HepG2 (cell line): Measurements from ENCODE around the gene NAA25. TPM values are rescaled to one million over a fixed set of nuclear protein-coding genes. Genes with fewer than 3 reads are reported as not detected.

Source experiments
- ARID3A ChIP-seq: IDR thresholded peaks from 2 replicates; pipeline ENCODE4 v1.6.1; 2012; ENCODE audit warnings: low read depth, low read length, improper control_type of control experiment
- ELK4 ChIP-seq: sonication (generic); formaldehyde crosslinking; IDR thresholded peaks from 2 replicates; pipeline ENCODE4 v1.9.0; 2021; ENCODE audit warnings: missing genetic modification reagents, borderline replicate concordance
- FOXP1 ChIP-seq, 2 experiments: fragments of 450-650 bp in 1 of 2; IDR thresholded peaks; 2 replicates each; pipeline ENCODE4 v1.6.1; 2017 to 2018; ENCODE audit warnings: antibody characterized with exemption in 1 of 2
- NCOA1 ChIP-seq: sonication (generic); formaldehyde crosslinking; IDR thresholded peaks from 2 replicates; pipeline ENCODE4 v1.9.0; 2021; ENCODE audit warnings: missing genetic modification reagents
- PRMT3 ChIP-seq: sonication (generic); formaldehyde crosslinking; IDR thresholded peaks from 2 replicates; pipeline ENCODE4 v1.8.1; 2022; ENCODE audit warnings: low read depth, mild to moderate bottlenecking, moderate library complexity, missing genetic modification reagents, borderline replicate concordance
- SETDB1 ChIP-seq: sonication (generic); formaldehyde crosslinking; IDR thresholded peaks from 2 replicates; pipeline ENCODE4 v1.5.1; 2020; ENCODE audit warnings: missing genetic modification reagents, mild to moderate bottlenecking, borderline replicate concordance
- SRY ChIP-seq: sonication (generic); formaldehyde crosslinking; IDR thresholded peaks from 2 replicates; pipeline ENCODE4 v1.8.0; 2022; ENCODE audit warnings: mild to moderate bottlenecking, missing genetic modification reagents
- TP53 ChIP-seq: sonication (generic); formaldehyde crosslinking; conservative IDR thresholded peaks from 2 replicates; pipeline ENCODE4 v1.4.0; 2020; ENCODE audit warnings: missing genetic modification reagents
- ZBTB2 ChIP-seq: sonication (generic); formaldehyde crosslinking; IDR thresholded peaks from 2 replicates; pipeline ENCODE4 v1.8.0; 2022; ENCODE audit warnings: low read depth, missing genetic modification reagents
- ZFP1 ChIP-seq: IDR thresholded peaks from 2 replicates; pipeline ENCODE4 v1.6.1; 2016
- ZNF256 ChIP-seq: sonication (generic); formaldehyde crosslinking; conservative IDR thresholded peaks from 2 replicates; pipeline ENCODE4 v1.4.0; 2020; ENCODE audit warnings: missing genetic modification reagents
- ZNF280B ChIP-seq: sonication (generic); formaldehyde crosslinking; IDR thresholded peaks from 2 replicates; pipeline ENCODE4 v1.5.0; 2020; ENCODE audit warnings: missing genetic modification reagents, mild to moderate bottlenecking, borderline replicate concordance
- ZNF280D ChIP-seq: sonication (generic); formaldehyde crosslinking; IDR thresholded peaks from 2 replicates; pipeline ENCODE4 v1.5.1; 2020; ENCODE audit warnings: mild to moderate bottlenecking, missing genetic modification reagents
- ZNF33B ChIP-seq: sonication (generic); formaldehyde crosslinking; IDR thresholded peaks from 2 replicates; pipeline ENCODE4 v1.5.1; 2020; ENCODE audit warnings: mild to moderate bottlenecking, missing genetic modification reagents
- ZNF451 ChIP-seq: sonication (generic); formaldehyde crosslinking; IDR thresholded peaks from 2 replicates; pipeline ENCODE4 v1.5.0; 2020; ENCODE audit warnings: mild to moderate bottlenecking, missing genetic modification reagents
- ZNF460 ChIP-seq: sonication (generic); formaldehyde crosslinking; IDR thresholded peaks from 2 replicates; pipeline ENCODE4 v1.5.1; 2020; ENCODE audit warnings: missing genetic modification reagents, mild to moderate bottlenecking, borderline replicate concordance
- ZNF629 ChIP-seq: sonication (generic); formaldehyde crosslinking; conservative IDR thresholded peaks from 2 replicates; pipeline ENCODE4 v1.5.0; 2020; ENCODE audit warnings: missing genetic modification reagents
- ZNF713 ChIP-seq: sonication (generic); formaldehyde crosslinking; IDR thresholded peaks from 2 replicates; pipeline ENCODE4 v1.4.0; 2020; ENCODE audit warnings: mild to moderate bottlenecking, missing genetic modification reagents
- polyA plus RNA-seq, 8 experiments: library from polyadenylated mRNA; depleted of rRNA in 3 of 8; stranded (reverse) in 7 of 8; unstranded in 1 of 8; fragments of >200 nt; fragmentation: Illumina TruSeq in 4 of 8; extraction: Trizol in 4 of 8; gene quantifications; 2 replicates each; pipeline versions ENCODE4 v1.2.1 to v1.2.3, GENCODE V29; 2011 to 2016; ENCODE audit warnings: low read depth in 4 of 8, missing spikeins in 1 of 8, mixed read lengths in 1 of 8; ENCODE audit not compliant: insufficient read depth in 1 of 8
- total RNA-seq, 5 experiments: library from RNA; depleted of rRNA; stranded (reverse); fragments of >200 nt; fragmentation: Illumina TruSeq; extraction: Trizol; gene quantifications; 2 replicates each; pipeline ENCODE4 v1.2.3, GENCODE V29; 2016; ENCODE audit warnings: low read depth in 1 of 5

Gene NAA25
- total and polyA plus RNA-seq, 2 of the 13 experiments (the other 11 are each of a cell fraction or from before 2014, with no cell fraction given): 11.4 to 32.0 TPM

GRCh38 chr12:112013601-112014402 lies 94.8 kb downstream of the NAA25 start (continued):
- TF ChIP-seq ZNF460 (CRISPR knock-in tag): no peak; the same call in 1 of the 2 replicates
- no peak; the same call in 1 of the 2 replicates for TF ChIP-seq ZNF256 (CRISPR knock-in tag)
- peak; percentile 35; the same call in 1 of the 2 replicates for TF ChIP-seq ZNF280D (CRISPR knock-in tag)
- no peak for TF ChIP-seq ZNF33B (CRISPR knock-in tag)
- no peak for TF ChIP-seq ZNF629
- no peak for TF ChIP-seq ZNF451 (CRISPR knock-in tag)
- TF ChIP-seq TP53: no peak
- TF ChIP-seq ZNF713 (CRISPR knock-in tag): no peak
- TF ChIP-seq ELK4: no peak
- peak; percentile 24; the same call in 1 of the 2 replicates for TF ChIP-seq ZBTB2 (CRISPR knock-in tag)
- no peak for TF ChIP-seq ZFP1 (CRISPR knock-in tag)
- TF ChIP-seq SRY (CRISPR knock-in tag): no peak
- no peak for TF ChIP-seq ZNF280B
- TF ChIP-seq ARID3A: peak; percentile 38; the same call in 1 of the 2 replicates
- no peak; the same call in 1 of the 2 replicates for TF ChIP-seq SETDB1
- no peak for TF ChIP-seq FOXP1 (IDR thresholded peaks at IDR 0.05)
- no peak for TF ChIP-seq FOXP1 (CRISPR knock-in tag; IDR thresholded peaks at IDR 0.05)
- TF ChIP-seq PRMT3 (CRISPR knock-in tag): no peak
- peak; percentile 42; the same call in 1 of the 2 replicates for TF ChIP-seq NCOA1 (CRISPR knock-in tag)
